ENCODE data around the gene PDE8B.

PDE8B gene

DNA sequence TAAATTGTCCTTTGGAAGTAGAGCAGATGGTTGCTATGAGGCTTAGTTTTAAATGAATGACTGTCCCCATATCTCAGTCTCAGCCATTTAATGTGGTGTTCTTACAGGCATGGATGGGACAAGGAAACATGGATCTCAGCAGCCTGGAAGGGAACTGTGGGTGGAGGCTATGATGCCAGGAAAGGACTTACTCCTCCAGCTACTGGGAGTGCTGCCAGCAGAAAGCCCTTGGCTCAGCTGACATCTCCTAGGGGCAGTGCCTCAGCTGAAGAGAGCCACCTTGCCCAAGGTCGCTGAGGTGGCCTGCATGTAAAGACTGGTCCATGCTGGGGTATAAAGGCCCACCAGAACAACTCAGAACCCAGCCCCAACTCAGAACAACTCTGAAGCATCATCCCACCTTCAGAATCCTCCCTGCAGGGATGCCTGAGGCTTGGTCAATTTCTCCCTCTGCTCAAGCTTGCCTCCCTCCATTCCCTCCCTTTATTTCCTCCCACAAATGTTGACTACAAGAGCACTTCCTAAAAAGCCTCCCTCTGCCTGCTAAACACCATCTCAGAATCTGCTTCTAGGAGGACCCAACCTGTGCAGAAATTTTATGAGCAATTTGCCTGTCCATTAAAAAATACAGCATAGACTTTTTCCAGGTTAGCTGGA, 1.8 kb upstream of the PDE8B start:
- no peak for DNase-seq
- no peaks in the 10 kb centered on the region for H3K36me3 ChIP-seq (replicated peaks)
- H3K4me3 ChIP-seq (ENCODE audit: low read depth, low read length), result no peak overlapping the region
- peaks cover 10% of the 10 kb centered on the region for H3K27me3 ChIP-seq (replicated peaks)
- in situ Hi-C loops (cut with HindIII; ENCODE audit: low pct_ligation_motif_present, low sequenced_read_pairs), result no loop called here
- no peak for TF ChIP-seq CTCF (IDR thresholded peaks at IDR 0.05; ENCODE audit: low read depth, low read length, missing control alignments)
- no peak overlapping the region for H3K27ac ChIP-seq

- Histone ChIP-seq H3K4me3 (ENCODE audit: low read depth, low read length) (no peak overlapping the region), H3K36me3 (replicated peaks) (no peaks in the 10 kb centered on the region), H3K27ac (no peak overlapping the region), H3K27me3 (replicated peaks) (peaks cover 10% of the 10 kb centered on the region)
- in situ Hi-C loops (cut with HindIII; ENCODE audit: low pct_ligation_motif_present, low sequenced_read_pairs), result no loop called here
- no peak for DNase-seq
- no peak for TF ChIP-seq CTCF (IDR thresholded peaks at IDR 0.05; ENCODE audit: low read depth, low read length, missing control alignments)
Observed at GRCh38 chr5:77209495-77210090, 887 bp upstream of the PDE8B start.

DNA sequence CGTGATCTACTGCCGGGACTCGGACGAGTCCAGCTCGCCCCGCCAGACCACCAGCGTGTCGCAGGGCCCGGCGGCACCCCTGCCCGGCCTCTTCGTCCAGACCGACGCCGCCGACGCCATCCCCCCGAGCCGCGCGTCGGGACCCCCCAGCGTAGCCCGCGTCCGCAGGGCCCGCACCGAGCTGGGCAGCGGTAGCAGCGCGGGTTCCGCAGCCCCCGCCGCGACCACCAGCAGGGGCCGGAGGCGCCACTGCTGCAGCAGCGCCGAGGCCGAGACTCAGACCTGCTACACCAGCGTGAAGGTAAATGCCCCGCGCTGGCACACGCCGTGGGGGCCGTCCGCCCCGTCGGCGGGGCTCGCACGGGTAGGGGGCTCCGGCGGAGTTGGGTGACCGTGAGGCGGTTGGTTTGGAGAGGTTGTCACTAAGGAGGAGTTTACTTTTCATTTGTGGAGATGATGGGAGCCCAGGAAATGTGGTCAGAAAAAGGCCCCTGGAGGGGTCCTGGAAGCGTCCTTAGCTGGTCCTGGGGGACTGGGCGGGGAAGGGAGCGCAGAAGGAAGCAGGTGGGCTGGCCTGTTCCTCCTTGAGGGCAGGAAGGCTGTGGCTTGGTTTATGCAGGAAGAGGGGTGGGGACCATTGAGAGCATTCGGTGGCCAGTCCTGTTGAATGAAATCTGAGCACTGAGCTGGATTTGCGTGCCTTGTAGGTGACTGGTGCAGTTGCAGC, 647 bp downstream of the PDE8B start:
- in situ Hi-C loops (cut with HindIII; ENCODE audit: low pct_ligation_motif_present, low sequenced_read_pairs), result no loop called here
- no peaks in the 10 kb centered on the region for H3K36me3 ChIP-seq (replicated peaks)
- no peak for DNase-seq
- peak overlapping the region; percentile 34 for H3K4me3 ChIP-seq (ENCODE audit: low read depth, low read length)
- TF ChIP-seq CTCF (IDR thresholded peaks at IDR 0.05; ENCODE audit: low read depth, low read length, missing control alignments), result no peak
- H3K27me3 ChIP-seq (replicated peaks), result peaks cover 10% of the 10 kb centered on the region
- no peak overlapping the region for H3K27ac ChIP-seq

GRCh38 chr5:77211691-77212047, 1.2 kb downstream of the PDE8B start:
- in situ Hi-C loops (cut with HindIII; ENCODE audit: low pct_ligation_motif_present, low sequenced_read_pairs), result no loop called here
- Histone ChIP-seq H3K27me3 (replicated peaks) (peaks cover 10% of the 10 kb centered on the region), H3K4me3 (ENCODE audit: low read depth, low read length) (no peak overlapping the region)

DNA sequence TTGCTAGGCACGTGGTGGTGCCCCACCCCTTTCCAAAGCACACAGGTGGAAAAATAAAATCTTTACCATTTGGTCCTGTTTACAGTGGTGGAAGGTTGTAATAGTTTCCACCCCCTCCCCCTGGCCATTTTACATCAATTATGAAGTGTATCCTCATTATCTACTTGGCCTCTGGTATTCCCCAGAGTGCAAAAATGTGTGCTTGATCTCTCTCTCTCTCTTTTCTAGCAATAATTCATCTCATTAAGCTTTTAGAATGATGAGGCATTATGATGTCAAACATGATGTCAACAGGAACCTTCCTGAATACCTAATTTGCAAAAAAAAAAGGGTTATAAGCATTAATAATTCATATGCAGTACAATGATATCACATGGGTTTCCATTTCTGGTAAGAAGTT, 3.1 kb downstream of the PDE8B start:
- Histone ChIP-seq H3K36me3 (replicated peaks) (no peaks in the 10 kb centered on the region), H3K4me3 (ENCODE audit: low read depth, low read length) (no peak overlapping the region), H3K27me3 (replicated peaks) (peaks cover 10% of the 10 kb centered on the region), H3K27ac (no peak overlapping the region)
- in situ Hi-C loops (cut with HindIII; ENCODE audit: low pct_ligation_motif_present, low sequenced_read_pairs), result no loop called here
- DNase-seq, result no peak
- no peak for TF ChIP-seq CTCF (IDR thresholded peaks at IDR 0.05; ENCODE audit: low read depth, low read length, missing control alignments)

More at GRCh38 chr5:77211691-77212047, 1.2 kb downstream of the PDE8B start:
- DNase-seq, result no peak
- H3K27ac ChIP-seq, result no peak overlapping the region
- TF ChIP-seq CTCF (IDR thresholded peaks at IDR 0.05; ENCODE audit: low read depth, low read length, missing control alignments), result no peak
- H3K36me3 ChIP-seq (replicated peaks), result no peaks in the 10 kb centered on the region

Data from brain microvascular endothelial cell (primary cell).